ENCODE data around the gene MSX1. TPM values are rescaled to one million over a fixed set of nuclear protein-coding genes. Genes with fewer than 3 reads are reported as not detected.

MSX1 gene
- total RNA-seq, 1 experiment from 2014 or later, result not detected

- Histone ChIP-seq H3K27ac (ENCODE audit: insufficient read length, low read depth, low read length) (no peak overlapping the region), H4K91ac (ENCODE audit: insufficient read length, low read depth, low read length) (no peak overlapping the region), H3K27me3 (ENCODE audit: insufficient read depth, low read length) (no peaks in the 10 kb centered on the region; the same call in 1 of the 2 replicates), H4K20me1 (ENCODE audit: control insufficient read depth, insufficient read depth, insufficient read length) (no peaks in the 10 kb centered on the region), H2BK15ac (ENCODE audit: low read depth, low read length) (no peak overlapping the region), H3K56ac (ENCODE audit: insufficient read length, low read depth, low read length) (no peak overlapping the region), H3K9ac (ENCODE audit: extremely low read depth, insufficient read length, low read length) (no peak overlapping the region), H2BK5ac (ENCODE audit: insufficient read length, low read length) (no peak overlapping the region), H3K18ac (ENCODE audit: insufficient read length, low read depth, low read length) (no peak overlapping the region), H2AK5ac (ENCODE audit: insufficient read length, low read length) (no peak overlapping the region), H4K5ac (ENCODE audit: insufficient read length, low read depth, low read length) (no peak overlapping the region), H2BK12ac (ENCODE audit: insufficient read length, low read depth, low read length) (no peak overlapping the region), H3K9me3 (ENCODE audit: control insufficient read depth, low read depth, low read length) (no peaks in the 10 kb centered on the region), H4K8ac (replicated peaks; ENCODE audit: insufficient read length, low read depth, low read length) (no peak overlapping the region), H2BK20ac (ENCODE audit: low read depth, low read length, poor library complexity, severe bottlenecking) (no peak overlapping the region), H3K23me2 (ENCODE audit: insufficient read length, low read depth, low read length, poor library complexity, severe bottlenecking) (no peaks in the 10 kb centered on the region), H3K14ac (ENCODE audit: insufficient read depth, low read length) (no peak overlapping the region), H2BK120ac (ENCODE audit: low read depth, low read length, poor library complexity, severe bottlenecking) (no peak overlapping the region), H3K4ac (ENCODE audit: low read depth, low read length) (no peak overlapping the region), H3K23ac (ENCODE audit: insufficient read length, low read depth, low read length) (no peak overlapping the region), H3K4me1 (ENCODE audit: insufficient read depth, low read length) (no peaks in the 10 kb centered on the region), H2AFZ (ENCODE audit: low read length) (no peak overlapping the region), H3T11ph (ENCODE audit: low read length) (no peak overlapping the region), H3K4me2 (ENCODE audit: insufficient read depth, insufficient read length, low read length) (no peak overlapping the region), H3K79me2 (ENCODE audit: insufficient read depth, low read length) (no peaks in the 10 kb centered on the region), H3K79me1 (ENCODE audit: insufficient read depth, low read depth, low read length, poor library complexity, severe bottlenecking) (no peaks in the 10 kb centered on the region)
- no peak for TF ChIP-seq CTCF (conservative IDR thresholded peaks at IDR 0.05)
- no peak overlapping the region for H3K27ac Mint-ChIP-seq
- peaks cover 74% of the 10 kb centered on the region for H3K27me3 Mint-ChIP-seq (ENCODE audit: low read depth)
- no peak overlapping the region for H3K4me3 Mint-ChIP-seq
- DNase-seq, result no peak
- H3K4me1 Mint-ChIP-seq, result no peaks in the 10 kb centered on the region
- H3K9me3 Mint-ChIP-seq, result peaks cover 5 to 8% of the 10 kb centered on the region in 2 experiments; a peak in 3 of 5 replicates
- no CpG with 5 or more reads among the region's 7 CpGs for WGBS (ENCODE audit: extremely low coverage, insufficient read length, low lambda C conversion rate)
- H3K36me3 Mint-ChIP-seq (ENCODE audit: insufficient read depth in 1 of 3, low read depth in 3 of 3), result 0 out of 7 replicates have a peak, but pooled peaks cover 0 to 4% (median 0%) of the 10 kb centered on the region in 3 experiments
Measured at GRCh38 chr4:4831266-4831665, 28.2 kb upstream of the MSX1 start.

All from H9 (cell line).